HFFc6 (cell line): ENCODE measurements around the gene ADGRB2. TPM values are rescaled to one million over a fixed set of nuclear protein-coding genes. Genes with fewer than 3 reads are reported as not detected.
A peak's percentile ranks its signal among the peaks of the same experiment; 100 is the strongest.

Source experiments
- DNase-seq: peaks from one replicate; pipeline ENCODE4 v3.0.0-alpha.2; 2018
- H3K27ac Mint-ChIP-seq: 2 replicates; pipeline ENCODE4 v1.8.0; 2020; ENCODE audit warnings: mild to moderate bottlenecking, mixed read lengths
- H3K27me3 Mint-ChIP-seq: 2 replicates; pipeline ENCODE4 v1.8.0; 2021; ENCODE audit warnings: mild to moderate bottlenecking, moderate library complexity, mixed read lengths; ENCODE audit not compliant: insufficient read depth
- H3K36me3 Mint-ChIP-seq: 2 replicates; pipeline ENCODE4 v1.8.0; 2021; ENCODE audit warnings: low read depth, mixed read lengths
- H3K4me1 Mint-ChIP-seq: 2 replicates; pipeline ENCODE4 v1.8.0; 2020; ENCODE audit warnings: low read depth, mixed read lengths
- H3K4me3 Mint-ChIP-seq: 2 replicates; pipeline ENCODE4 v1.8.0; 2020; ENCODE audit warnings: mild to moderate bottlenecking, moderate library complexity, mixed read lengths
- H3K9me3 Mint-ChIP-seq: 2 replicates; pipeline ENCODE4 v1.8.0; 2020; ENCODE audit warnings: mild to moderate bottlenecking, mixed read lengths
- CTCF ChIP-seq: fragments of 200-600 bp; sonication (generic); IDR thresholded peaks from 2 replicates; pipeline ENCODE4 v1.5.0; 2021; ENCODE audit warnings: antibody characterized with exemption, mild to moderate bottlenecking
- total RNA-seq, 6 experiments: library from RNA; stranded (reverse); fragmentation: NEBNext Ultra II Directional; extraction: Animal tissue kit (Norgen Biotek cat#: 25700); gene quantifications; 2 replicates in 1 of 6; 3 replicates in 5 of 6; pipeline ENCODE4 v1.2.3, GENCODE V29; 2021

The ADGRB2 gene
- total RNA-seq, 6 experiments from 2014 or later = 4.9 to 8.8 (median 6.4) TPM

GRCh38 chr1:31755850-31756492 lies 8.2 kb downstream of the ADGRB2 start:
- Mint-ChIP-seq H3K4me3 (no peak overlapping the region), H3K9me3 (no peaks in the 10 kb centered on the region), H3K27me3 (no peaks in the 10 kb centered on the region; the same call in 1 of the 2 replicates), H3K27ac (no peak overlapping the region), H3K36me3 (no peaks in the 10 kb centered on the region), H3K4me1 (peaks cover 66% of the 10 kb centered on the region)
- TF ChIP-seq CTCF = no peak
- DNase-seq = no peak

- Mint-ChIP-seq H3K9me3 (no peaks in the 10 kb centered on the region), H3K36me3 (no peaks in the 10 kb centered on the region), H3K27ac (peak overlapping the region; percentile 61), H3K4me1 (peaks cover 71% of the 10 kb centered on the region), H3K27me3 (no peaks in the 10 kb centered on the region; the same call in 1 of the 2 replicates), H3K4me3 (0 out of 2 replicates have a peak overlapping the region, but pooled peaks have one; percentile 12)
- peak; percentile 81 for DNase-seq
- no peak for TF ChIP-seq CTCF
These were observed 8.9 kb downstream of the ADGRB2 start for GRCh38 chr1:31755197-31755611.

GRCh38 chr1:31754397-31754796 lies 9.7 kb downstream of the ADGRB2 start:
- peaks cover 2% of the 10 kb centered on the region; the same call in 1 of the 2 replicates for H3K27me3 Mint-ChIP-seq
- no peak for TF ChIP-seq CTCF
- no peaks in the 10 kb centered on the region for H3K9me3 Mint-ChIP-seq
- H3K27ac Mint-ChIP-seq = peak overlapping the region; percentile 61; the same call in 1 of the 2 replicates
- no peak overlapping the region for H3K4me3 Mint-ChIP-seq
- H3K4me1 Mint-ChIP-seq = peaks cover 71% of the 10 kb centered on the region
- H3K36me3 Mint-ChIP-seq = no peaks in the 10 kb centered on the region
- DNase-seq = no peak

- DNase-seq = no peak
- H3K36me3 Mint-ChIP-seq = no peaks in the 10 kb centered on the region
- no peak overlapping the region for H3K27ac Mint-ChIP-seq
- peaks cover 2% of the 10 kb centered on the region; the same call in 1 of the 2 replicates for H3K27me3 Mint-ChIP-seq
- peaks cover 71% of the 10 kb centered on the region for H3K4me1 Mint-ChIP-seq
- TF ChIP-seq CTCF = no peak
- no peaks in the 10 kb centered on the region for H3K9me3 Mint-ChIP-seq
- no peak overlapping the region for H3K4me3 Mint-ChIP-seq
These were observed 10.3 kb downstream of the ADGRB2 start for GRCh38 chr1:31753707-31754349.

GRCh38 chr1:31752952-31753475 lies 11.1 kb downstream of the ADGRB2 start:
- Mint-ChIP-seq H3K36me3 (no peaks in the 10 kb centered on the region), H3K4me1 (peaks cover 74% of the 10 kb centered on the region), H3K4me3 (no peak overlapping the region), H3K27me3 (peaks cover 2% of the 10 kb centered on the region; the same call in 1 of the 2 replicates), H3K9me3 (no peaks in the 10 kb centered on the region), H3K27ac (no peak overlapping the region)
- no peak for TF ChIP-seq CTCF
- no peak for DNase-seq
